ENCODE data around the gene BRMS1.
A peak's percentile ranks its signal among the peaks of the same experiment; 100 is the strongest.

Gene BRMS1

GRCh38 chr11:66314561-66315497 is 30.1 kb downstream of the BRMS1 start:
- no peak for TF ChIP-seq CTCF (IDR thresholded peaks at IDR 0.05; ENCODE audit: low read depth, low read length, missing control alignments)
- H3K4me3 ChIP-seq (ENCODE audit: low read depth, low read length), result peak overlapping the region; percentile 36
- in situ Hi-C loops (cut with HindIII; ENCODE audit: low sequenced_read_pairs), result no loop called here
- DNase-seq (ENCODE audit: low read depth), result no peak

GRCh38 chr11:66314186-66314501 is 30.8 kb downstream of the BRMS1 start:
- in situ Hi-C loops (cut with HindIII; ENCODE audit: low sequenced_read_pairs), result no loop called here
- no peak for DNase-seq (ENCODE audit: low read depth)
- no peak for TF ChIP-seq CTCF (IDR thresholded peaks at IDR 0.05; ENCODE audit: low read depth, low read length, missing control alignments)
- H3K4me3 ChIP-seq (ENCODE audit: low read depth, low read length), result peak overlapping the region; percentile 36

- in situ Hi-C loops (cut with HindIII; ENCODE audit: low sequenced_read_pairs), result no loop called here
- H3K4me3 ChIP-seq (ENCODE audit: low read depth, low read length), result peak overlapping the region; percentile 36
- DNase-seq (ENCODE audit: low read depth), result no peak
- no peak for TF ChIP-seq CTCF (IDR thresholded peaks at IDR 0.05; ENCODE audit: low read depth, low read length, missing control alignments)
These were observed 31.4 kb downstream of the BRMS1 start for GRCh38 chr11:66313321-66314185.

- no peak for TF ChIP-seq CTCF (IDR thresholded peaks at IDR 0.05; ENCODE audit: low read depth, low read length, missing control alignments)
- in situ Hi-C loops (cut with HindIII; ENCODE audit: low sequenced_read_pairs), result no loop called here
- H3K4me3 ChIP-seq (ENCODE audit: low read depth, low read length), result peak overlapping the region; percentile 41
- peak; percentile 98 for DNase-seq (ENCODE audit: low read depth)
These were observed 32.2 kb downstream of the BRMS1 start for GRCh38 chr11:66312549-66313320.

GRCh38 chr11:66311965-66312548 is 32.8 kb downstream of the BRMS1 start:
- in situ Hi-C loops (cut with HindIII; ENCODE audit: low sequenced_read_pairs), result no loop called here
- TF ChIP-seq CTCF (IDR thresholded peaks at IDR 0.05; ENCODE audit: low read depth, low read length, missing control alignments), result peak; percentile 92
- DNase-seq (ENCODE audit: low read depth), result peak; percentile 75
- peak overlapping the region; percentile 41 for H3K4me3 ChIP-seq (ENCODE audit: low read depth, low read length)
